GM23248 (cell line): ENCODE data around the gene CACNG1. TPM values are rescaled to one million over a fixed set of nuclear protein-coding genes. Genes with fewer than 3 reads are reported as not detected.

Experiments used
- DNase-seq: peaks from one replicate; pipeline ENCODE4 v3.0.0-alpha.2; 2015
- H2AFZ ChIP-seq: fragments of 200-600 bp; sonication (generic); 2 replicates; pipeline ENCODE4 v1.6.1; 2016; ENCODE audit warnings: antibody characterized with exemption
- H3F3A ChIP-seq: fragments of 200-600 bp; sonication (generic); 2 replicates; pipeline ENCODE4 v1.6.1; 2016; ENCODE audit warnings: mild to moderate bottlenecking, antibody characterized with exemption, mixed run types; ENCODE audit not compliant: insufficient read depth
- H3K27ac ChIP-seq: fragments of 200-600 bp; sonication (generic); 2 replicates; pipeline ENCODE4 v1.5.1; 2016; ENCODE audit warnings: mild to moderate bottlenecking
- H3K27me3 ChIP-seq: fragments of 200-600 bp; sonication (generic); replicated peaks from 2 replicates; pipeline ENCODE4 v1.6.1; 2016; ENCODE audit warnings: mild to moderate bottlenecking; ENCODE audit not compliant: insufficient read depth
- H3K36me3 ChIP-seq: fragments of 200-600 bp; sonication (generic); 2 replicates; pipeline ENCODE4 v1.6.1; 2016; ENCODE audit warnings: low read depth, mild to moderate bottlenecking
- H3K4me1 ChIP-seq: fragments of 200-600 bp; sonication (generic); 2 replicates; pipeline ENCODE4 v1.6.1; 2016; ENCODE audit warnings: mild to moderate bottlenecking; ENCODE audit not compliant: insufficient read depth
- H3K4me2 ChIP-seq: fragments of 200-600 bp; sonication (generic); one replicate; pipeline ENCODE4 v1.6.1; 2016; ENCODE audit warnings: mild to moderate bottlenecking; ENCODE audit not compliant: unreplicated experiment
- H3K4me3 ChIP-seq: fragments of 200-600 bp; sonication (generic); 2 replicates; pipeline ENCODE4 v1.5.1; 2016; ENCODE audit warnings: mild to moderate bottlenecking
- H3K79me2 ChIP-seq: fragments of 200-600 bp; sonication (generic); 2 replicates; pipeline ENCODE4 v1.6.1; 2016; ENCODE audit warnings: mild to moderate bottlenecking; ENCODE audit not compliant: insufficient read depth
- H3K9ac ChIP-seq: fragments of 200-600 bp; sonication (generic); 2 replicates; pipeline ENCODE4 v1.6.1; 2016; ENCODE audit warnings: mild to moderate bottlenecking
- H3K9me2 ChIP-seq: fragments of 200-600 bp; sonication (generic); 2 replicates; pipeline ENCODE4 v1.6.1; 2016; ENCODE audit warnings: mixed run types, mild to moderate bottlenecking, moderate library complexity; ENCODE audit not compliant: insufficient read depth
- H3K9me3 ChIP-seq: fragments of 200-600 bp; sonication (generic); one replicate; pipeline ENCODE4 v1.6.1; 2017; ENCODE audit warnings: low read depth
- H4K20me1 ChIP-seq: fragments of 200-600 bp; sonication (generic); 2 replicates; pipeline ENCODE4 v1.6.0; 2016; ENCODE audit not compliant: insufficient read depth
- EZH2 ChIP-seq: fragments of 200-600 bp; sonication (generic); IDR thresholded peaks from 2 replicates; pipeline ENCODE4 v1.6.1; 2018; ENCODE audit warnings: antibody characterized with exemption, mild to moderate bottlenecking; ENCODE audit not compliant: insufficient read depth, poor library complexity, severe bottlenecking
- EZH2phosphoT487 ChIP-seq: fragments of 200-600 bp; sonication (generic); IDR thresholded peaks from 2 replicates; pipeline ENCODE4 v1.6.1; 2018; ENCODE audit warnings: antibody characterized with exemption, moderate library complexity, mild to moderate bottlenecking, low read depth; ENCODE audit not compliant: insufficient read depth
- WGBS, 2 experiments: methylation state at CpG; one replicate each; pipeline ENCODE4 v1.1.6; 2015 to 2017; ENCODE audit warnings: low lambda C conversion rate in 2 of 2, low coverage in 1 of 2; ENCODE audit errors: missing lambda C conversion rate in 2 of 2; 5-methylcytosine and 5-hydroxymethylcytosine counted together
- in situ Hi-C: fragments of 300-500 bp; cut with MboI; formaldehyde crosslinking; loops from 2 replicates; pipeline ENCODE4 v1.15.0; 2020
- polyA plus RNA-seq: library from polyadenylated mRNA; unstranded; fragments of >200 nt; fragmentation: Nextera tagmentation; extraction: Ambion mirVana; gene quantifications from 2 replicates; pipeline ENCODE4 v1.2.1, GENCODE V29; 2016
- total RNA-seq: library from RNA; depleted of rRNA; stranded (reverse); fragments of >200 nt; shearing (Covaris generic); gene quantifications from 2 replicates; pipeline ENCODE4 v1.2.3, GENCODE V29; 2014

Gene CACNG1
- total and polyA plus RNA-seq, 2 experiments from 2014 or later = not detected

DNA sequence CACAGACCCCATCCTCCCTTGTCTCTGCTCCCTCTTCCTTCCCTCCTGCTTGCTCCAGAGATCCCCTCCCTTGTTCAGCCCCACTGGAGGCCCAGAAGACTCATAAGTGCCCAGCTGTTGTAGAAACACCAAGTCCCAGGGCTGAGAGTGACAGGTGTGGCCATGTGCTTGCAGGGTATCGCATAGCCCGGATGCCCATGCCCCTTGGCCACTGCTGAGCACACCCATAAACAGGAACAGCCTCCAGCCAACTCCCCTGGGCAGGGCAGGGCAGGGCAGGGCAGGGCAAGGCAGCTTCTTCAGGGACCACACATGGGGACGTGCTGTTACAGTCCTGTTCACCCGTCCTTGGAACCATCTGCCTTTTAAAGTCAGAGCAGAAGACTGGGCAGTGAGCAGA, 2.0 kb downstream of the CACNG1 start:
- DNase-seq = no peak
- Histone ChIP-seq H4K20me1 (no peaks in the 10 kb centered on the region), H2AFZ (no peak overlapping the region), H3K27ac (no peak overlapping the region), H3K9ac (no peak overlapping the region), H3K4me1 (no peaks in the 10 kb centered on the region), H3K9me2 (no peaks in the 10 kb centered on the region), H3K4me3 (no peak overlapping the region), H3K36me3 (no peaks in the 10 kb centered on the region), H3F3A (no peaks in the 10 kb centered on the region), H3K27me3 (peaks cover 10% of the 10 kb centered on the region), H3K79me2 (no peaks in the 10 kb centered on the region), H3K4me2 (no peak overlapping the region), H3K9me3 (peaks cover 5% of the 10 kb centered on the region)
- TF ChIP-seq EZH2phosphoT487 (no peak), EZH2 (no peak)
- in situ Hi-C loops = no loop called here
- 39 to 53% methylated on average over 4 of the region's 4 CpGs for WGBS, 2 experiments

DNA sequence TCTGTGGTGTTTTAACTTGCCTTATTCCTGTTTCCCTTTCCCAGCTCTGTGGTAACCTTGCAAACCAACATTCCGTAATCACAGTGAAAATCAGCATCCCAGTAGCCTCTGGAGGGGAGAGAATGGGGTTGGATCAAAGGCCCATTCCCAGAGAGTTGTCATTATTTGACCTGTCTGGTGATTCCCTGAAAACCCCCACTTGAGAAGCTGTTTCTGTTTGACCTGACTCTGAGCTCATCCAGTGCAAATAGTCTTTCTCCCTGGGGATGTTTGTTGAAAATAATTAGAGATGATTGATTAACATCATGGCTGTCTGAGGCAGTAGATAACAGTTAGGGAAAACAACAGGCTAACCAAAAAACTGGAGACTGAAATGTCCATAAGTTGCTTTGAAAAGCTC, 3.0 kb downstream of the CACNG1 start:
- H3K36me3 ChIP-seq = no peaks in the 10 kb centered on the region
- no peaks in the 10 kb centered on the region for H3K79me2 ChIP-seq
- DNase-seq = no peak
- H3F3A ChIP-seq = no peaks in the 10 kb centered on the region
- no peaks in the 10 kb centered on the region for H3K4me1 ChIP-seq
- peaks cover 5% of the 10 kb centered on the region for H3K9me3 ChIP-seq
- H3K9me2 ChIP-seq = no peaks in the 10 kb centered on the region
- no peak overlapping the region for H3K27ac ChIP-seq
- TF ChIP-seq EZH2phosphoT487 = no peak
- no peak for TF ChIP-seq EZH2
- WGBS, 2 experiments = 6 to 30% methylated on average over 1 of the region's 1 CpG
- H3K9ac ChIP-seq = no peak overlapping the region
- no peaks in the 10 kb centered on the region for H4K20me1 ChIP-seq
- H2AFZ ChIP-seq = no peak overlapping the region
- in situ Hi-C loops = no loop called here
- no peak overlapping the region for H3K4me3 ChIP-seq
- no peak overlapping the region for H3K4me2 ChIP-seq
- peaks cover 14% of the 10 kb centered on the region for H3K27me3 ChIP-seq

DNA sequence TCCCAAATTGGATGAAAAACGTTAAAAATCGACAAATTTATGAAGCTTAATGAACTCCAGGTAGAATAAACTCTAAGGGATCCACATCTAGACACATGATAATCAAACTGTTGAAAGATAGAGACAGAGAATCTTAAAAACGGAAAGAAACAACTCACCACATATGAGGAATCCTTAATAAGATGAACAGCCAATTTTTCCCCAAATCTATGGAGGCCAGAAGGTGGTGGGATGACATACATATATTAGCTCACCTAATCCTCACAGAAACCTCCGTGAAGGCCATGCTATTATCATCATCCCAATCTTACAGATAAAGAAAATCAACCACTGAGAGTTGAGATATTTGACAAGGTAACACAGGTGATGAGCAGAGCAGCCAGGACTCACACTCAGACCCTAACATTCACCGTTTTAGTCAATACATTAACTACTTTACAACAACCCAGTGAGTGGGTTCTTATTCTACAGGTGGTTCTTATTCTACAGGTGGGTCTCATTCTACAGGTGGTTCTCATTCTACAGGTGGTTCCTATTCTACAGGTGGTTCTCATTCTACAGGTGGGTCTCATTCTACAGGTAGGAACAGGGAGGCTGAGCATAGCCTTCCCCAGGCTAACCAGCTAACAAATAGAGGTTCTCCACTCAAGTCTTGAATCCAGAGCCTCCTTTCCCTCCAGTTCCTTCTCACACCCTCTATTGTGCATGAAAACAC, 4.8 kb downstream of the CACNG1 start:
- Histone ChIP-seq H4K20me1 (no peaks in the 10 kb centered on the region), H3K9ac (no peak overlapping the region), H2AFZ (no peak overlapping the region), H3K27me3 (peaks cover 3% of the 10 kb centered on the region; the same call in 1 of the 2 replicates), H3K4me2 (no peak overlapping the region), H3K36me3 (no peaks in the 10 kb centered on the region), H3F3A (no peaks in the 10 kb centered on the region), H3K27ac (no peak overlapping the region), H3K4me3 (no peak overlapping the region), H3K4me1 (no peaks in the 10 kb centered on the region), H3K9me3 (peaks cover 5% of the 10 kb centered on the region), H3K9me2 (no peaks in the 10 kb centered on the region), H3K79me2 (no peaks in the 10 kb centered on the region)
- no peak for DNase-seq
- in situ Hi-C loops = no loop called here
- WGBS, 2 experiments = 17 to 19% methylated on average over 5 of the region's 5 CpGs
- no peak for TF ChIP-seq EZH2phosphoT487
- no peak for TF ChIP-seq EZH2

DNA sequence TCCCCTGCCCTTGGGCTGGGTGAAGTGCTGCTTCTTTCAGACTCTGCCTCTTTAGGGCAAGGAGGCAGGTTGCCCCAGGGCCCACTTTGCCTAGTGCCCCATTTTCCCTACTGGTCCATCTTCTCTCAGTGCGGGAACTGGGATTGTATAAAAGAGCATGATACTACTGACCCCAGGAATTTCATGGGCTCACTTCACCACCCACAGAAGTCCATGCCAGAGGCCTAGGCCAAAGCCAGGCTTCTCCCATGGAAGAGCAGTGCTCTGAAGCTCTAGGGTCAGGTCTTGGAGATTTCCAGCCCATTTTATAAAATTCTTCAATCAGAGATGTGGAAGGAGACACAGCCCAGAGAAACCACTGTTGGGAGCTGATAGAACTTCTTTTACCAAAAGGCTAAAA, 5.7 kb downstream of the CACNG1 start:
- Histone ChIP-seq H3K4me1 (no peaks in the 10 kb centered on the region), H3K79me2 (no peaks in the 10 kb centered on the region), H3K27ac (no peak overlapping the region), H3K36me3 (no peaks in the 10 kb centered on the region), H3K9me2 (no peaks in the 10 kb centered on the region), H2AFZ (no peak overlapping the region), H4K20me1 (no peaks in the 10 kb centered on the region), H3K9ac (no peak overlapping the region), H3K9me3 (peaks cover 5% of the 10 kb centered on the region), H3K4me3 (no peak overlapping the region), H3K27me3 (peaks cover 3% of the 10 kb centered on the region; the same call in 1 of the 2 replicates), H3F3A (no peaks in the 10 kb centered on the region), H3K4me2 (no peak overlapping the region)
- in situ Hi-C loops = no loop called here
- DNase-seq = no peak
- WGBS, 2 experiments = 28 to 36% methylated on average over 1 of the region's 1 CpG
- TF ChIP-seq EZH2 (no peak), EZH2phosphoT487 (no peak)
